ENCODE results near the gene NMNAT2.
"Not testable (repeated sequence)": the region's sequence is repeated elsewhere in the genome, so short reads cannot be mapped to it uniquely, and the experiment has no call there.

The NMNAT2 gene

GRCh38 chr1:183416850-183417771 is 1.1 kb downstream of the NMNAT2 start:
- DNase-seq: peak; percentile 24

GRCh38 chr1:183414365-183414764 is 3.8 kb downstream of the NMNAT2 start:
- DNase-seq: no peak

GRCh38 chr1:183411091-183411490 is 7.1 kb downstream of the NMNAT2 start:
- DNase-seq: no peak

- DNase-seq: no peak
Measured at GRCh38 chr1:183407961-183408360, 10.2 kb downstream of the NMNAT2 start.

GRCh38 chr1:183407474-183407873 is 10.7 kb downstream of the NMNAT2 start:
- no peak for DNase-seq

GRCh38 chr1:183404476-183404875 is 13.7 kb downstream of the NMNAT2 start:
- DNase-seq: no peak

GRCh38 chr1:183403498-183403897 is 14.7 kb downstream of the NMNAT2 start:
- no peak for DNase-seq

- DNase-seq: not testable (repeated sequence)
Measured at GRCh38 chr1:183401565-183401964, 16.6 kb downstream of the NMNAT2 start.

GRCh38 chr1:183394435-183394834 is 23.7 kb downstream of the NMNAT2 start:
- DNase-seq: no peak

- no peak for DNase-seq
Measured at GRCh38 chr1:183391863-183392262, 26.3 kb downstream of the NMNAT2 start.

GRCh38 chr1:183390561-183390960 is 27.6 kb downstream of the NMNAT2 start:
- DNase-seq: no peak

- DNase-seq: no peak
Measured at GRCh38 chr1:183388735-183389134, 29.4 kb downstream of the NMNAT2 start.

- no peak for DNase-seq
Measured at GRCh38 chr1:183385340-183386144, 32.6 kb downstream of the NMNAT2 start.

GRCh38 chr1:183379951-183380350 is 38.2 kb downstream of the NMNAT2 start:
- DNase-seq: no peak

GRCh38 chr1:183375381-183375780 is 42.8 kb downstream of the NMNAT2 start:
- DNase-seq: no peak

GRCh38 chr1:183374825-183375224 is 43.4 kb downstream of the NMNAT2 start:
- DNase-seq: no peak

- no peak for DNase-seq
Measured at GRCh38 chr1:183372586-183373230, 45.5 kb downstream of the NMNAT2 start.

GRCh38 chr1:183370399-183371058 is 47.7 kb downstream of the NMNAT2 start:
- no peak for DNase-seq

GRCh38 chr1:183368213-183369108 is 49.7 kb downstream of the NMNAT2 start:
- no peak for DNase-seq

- DNase-seq: no peak
Measured at GRCh38 chr1:183366116-183366515, 52.1 kb downstream of the NMNAT2 start.

GRCh38 chr1:183365676-183366075 is 52.5 kb downstream of the NMNAT2 start:
- DNase-seq: no peak

- no peak for DNase-seq
Measured at GRCh38 chr1:183365093-183365492, 53.1 kb downstream of the NMNAT2 start.
